ENCODE results near the gene NAB2. TPM values are rescaled to one million over a fixed set of nuclear protein-coding genes. Genes with fewer than 3 reads are reported as not detected.

Gene NAB2
- total RNA-seq, 4 donors from 2014 or later, result 11.8 to 48.0 (median 16.1) TPM

GRCh38 chr12:57111031-57111734 lies 22.3 kb downstream of the NAB2 start, which contains the start of gene STAT6:
Gene STAT6 (minus strand): TSS chr12:57111362. CDS start chr12:57108278, 3,084 bp downstream.
- H3K27ac ChIP-seq, result peak within 1 kb of the TSS; percentile 96 to 99 (median 99)
- DNase-seq, result peak; percentile 80 to 82
- intact Hi-C loops (cut with DNase I), result loop anchor here (5.0 to 10.0 kb wide), 2 partner anchors 44 to 106 kb away; partner anchors contain the start of gene ZBTB39
- TF ChIP-seq POLR2A (IDR thresholded peaks at IDR 0.05), result peak; percentile 20 to 45
- TF ChIP-seq, protein P1, sequence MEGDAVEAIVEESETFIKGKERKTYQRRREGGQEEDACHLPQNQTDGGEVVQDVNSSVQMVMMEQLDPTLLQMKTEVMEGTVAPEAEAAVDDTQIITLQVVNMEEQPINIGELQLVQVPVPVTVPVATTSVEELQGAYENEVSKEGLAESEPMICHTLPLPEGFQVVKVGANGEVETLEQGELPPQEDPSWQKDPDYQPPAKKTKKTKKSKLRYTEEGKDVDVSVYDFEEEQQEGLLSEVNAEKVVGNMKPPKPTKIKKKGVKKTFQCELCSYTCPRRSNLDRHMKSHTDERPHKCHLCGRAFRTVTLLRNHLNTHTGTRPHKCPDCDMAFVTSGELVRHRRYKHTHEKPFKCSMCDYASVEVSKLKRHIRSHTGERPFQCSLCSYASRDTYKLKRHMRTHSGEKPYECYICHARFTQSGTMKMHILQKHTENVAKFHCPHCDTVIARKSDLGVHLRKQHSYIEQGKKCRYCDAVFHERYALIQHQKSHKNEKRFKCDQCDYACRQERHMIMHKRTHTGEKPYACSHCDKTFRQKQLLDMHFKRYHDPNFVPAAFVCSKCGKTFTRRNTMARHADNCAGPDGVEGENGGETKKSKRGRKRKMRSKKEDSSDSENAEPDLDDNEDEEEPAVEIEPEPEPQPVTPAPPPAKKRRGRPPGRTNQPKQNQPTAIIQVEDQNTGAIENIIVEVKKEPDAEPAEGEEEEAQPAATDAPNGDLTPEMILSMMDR (IDR thresholded peaks at IDR 0.05), result peak in 1 of 6 experiments; percentile 20
- peaks cover 7 to 27% of the 10 kb centered on the region in 2 donors for H3K4me1 ChIP-seq
- H3K9me3 ChIP-seq, result no peaks in the 10 kb centered on the region
- peaks cover 7 to 9% of the 10 kb centered on the region in 2 donors for H3K36me3 ChIP-seq
- H3K27me3 ChIP-seq, result no peaks in the 10 kb centered on the region
- 3 to 4% methylated on average over 11 to 13 of the region's 13 CpGs for WGBS, 2 donors
- peak within 1 kb of the TSS; percentile 22 to 74 (median 47) for H3K4me3 ChIP-seq (replicated peaks in 1 of 3)

DNA sequence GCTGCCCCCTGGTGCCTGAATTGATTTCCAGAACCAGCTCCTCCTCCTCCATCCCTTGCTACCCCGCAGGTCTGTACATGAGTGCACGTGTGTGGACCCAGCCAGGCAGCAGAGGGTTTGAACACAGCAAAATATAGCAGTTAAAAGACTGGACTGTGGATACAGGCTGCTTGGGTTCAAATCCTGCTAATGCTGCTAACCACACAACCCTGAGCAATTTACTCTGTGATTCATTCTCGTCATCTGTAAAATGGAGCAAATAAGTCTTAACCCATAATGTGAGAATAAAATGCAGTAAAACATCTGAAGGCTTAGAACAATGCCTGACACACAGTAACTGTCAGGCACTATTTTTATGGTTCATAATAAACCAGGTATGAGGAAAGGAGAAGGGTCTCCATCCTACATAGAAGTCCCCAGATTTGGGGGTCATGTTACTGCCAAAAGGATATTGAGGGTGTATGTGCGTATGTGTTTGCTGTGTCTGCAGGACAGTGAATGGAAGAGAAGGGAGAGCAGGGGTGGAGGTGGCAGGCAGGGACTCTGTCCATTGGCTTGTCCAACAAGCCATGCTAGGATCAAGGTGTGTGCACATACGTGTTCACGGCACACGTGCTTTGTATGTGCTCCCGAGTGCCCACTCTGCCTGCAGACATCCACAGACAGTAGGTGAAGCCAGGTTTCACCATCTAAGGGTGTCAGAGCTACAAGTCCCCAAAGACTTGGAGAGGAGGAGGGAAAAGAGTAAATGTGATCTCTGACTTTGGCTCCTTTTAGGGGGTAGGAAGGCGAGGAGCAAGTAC lies 23.8 kb downstream of the NAB2 start:
- intact Hi-C loops (cut with DNase I), result loop anchor here (5.0 to 10.0 kb wide), 2 partner anchors 45 to 108 kb away; partner anchors contain the start of gene ZBTB39
- TF ChIP-seq POLR2A (IDR thresholded peaks at IDR 0.05), result no peak
- TF ChIP-seq, protein P1 (IDR thresholded peaks at IDR 0.05), result peak in 3 of 6 experiments; percentile 41 to 80 (median 57)
- Histone ChIP-seq H3K27ac (peak overlapping the region; percentile 96 to 99 (median 99)), H3K4me1 (peaks cover 7 to 23% of the 10 kb centered on the region in 2 donors), H3K36me3 (no peaks in the 10 kb centered on the region), H3K4me3 (replicated peaks in 1 of 3) (peak overlapping the region in 1 of 3 donors; percentile 74), H3K9me3 (no peaks in the 10 kb centered on the region), H3K27me3 (no peaks in the 10 kb centered on the region)
- WGBS, 2 donors, result 55 to 66% methylated on average over 9 of the region's 9 CpGs
- no peak for DNase-seq

GRCh38 chr12:57116580-57117281 lies 27.8 kb downstream of the NAB2 start:
- no peak for DNase-seq
- 84 to 86% methylated on average over 5 of the region's 5 CpGs for WGBS, 2 donors

GRCh38 chr12:57118711-57119271 lies 29.9 kb downstream of the NAB2 start:
- H3K9me3 ChIP-seq, result no peaks in the 10 kb centered on the region
- 100% methylated on average over 1 of the region's 1 CpG for WGBS, 2 donors
- no peak for TF ChIP-seq POLR2A (IDR thresholded peaks at IDR 0.05)
- TF ChIP-seq, protein P1 (IDR thresholded peaks at IDR 0.05), result no peak
- no peaks in the 10 kb centered on the region for H3K36me3 ChIP-seq
- no peak overlapping the region for H3K27ac ChIP-seq
- H3K4me1 ChIP-seq, result no peaks in the 10 kb centered on the region
- no peak overlapping the region for H3K4me3 ChIP-seq (replicated peaks in 1 of 3)
- no peak for DNase-seq
- intact Hi-C loops (cut with DNase I), result loop anchor here (10.0 kb wide), 1 partner anchor 114 kb away; the partner anchor contains the start of gene ZBTB39
- no peaks in the 10 kb centered on the region for H3K27me3 ChIP-seq

More at GRCh38 chr12:57116580-57117281, 27.8 kb downstream of the NAB2 start:
- Histone ChIP-seq H3K4me1 (peaks cover 0 to 5% of the 10 kb centered on the region in 2 donors), H3K36me3 (no peaks in the 10 kb centered on the region), H3K27ac (no peak overlapping the region), H3K4me3 (replicated peaks in 1 of 3) (no peak overlapping the region), H3K9me3 (no peaks in the 10 kb centered on the region), H3K27me3 (no peaks in the 10 kb centered on the region)
- intact Hi-C loops (cut with DNase I), result loop anchor here (10.0 kb wide), 1 partner anchor 112 kb away; the partner anchor contains the start of gene ZBTB39
- TF ChIP-seq, protein P1 (IDR thresholded peaks at IDR 0.05), result no peak
- no peak for TF ChIP-seq POLR2A (IDR thresholded peaks at IDR 0.05)

All from thyroid gland (tissue), 4 donors.